Measurements from ENCODE around the gene UNK.

Gene UNK

GRCh38 chr17:75763613-75764416 lies 20.8 kb upstream of the UNK start:
- no peak for TF ChIP-seq CTCF (IDR thresholded peaks at IDR 0.05; ENCODE audit: low read depth, low read length, missing control alignments)
- no peak overlapping the region for H3K27ac ChIP-seq
- no peaks in the 10 kb centered on the region for H3K36me3 ChIP-seq (replicated peaks)
- no peak for DNase-seq
- peak overlapping the region; percentile 61 for H3K4me3 ChIP-seq (ENCODE audit: low read depth, low read length)
- no peaks in the 10 kb centered on the region for H3K27me3 ChIP-seq (replicated peaks)
- in situ Hi-C loops (cut with HindIII; ENCODE audit: low pct_ligation_motif_present, low sequenced_read_pairs) = no loop called here

DNA sequence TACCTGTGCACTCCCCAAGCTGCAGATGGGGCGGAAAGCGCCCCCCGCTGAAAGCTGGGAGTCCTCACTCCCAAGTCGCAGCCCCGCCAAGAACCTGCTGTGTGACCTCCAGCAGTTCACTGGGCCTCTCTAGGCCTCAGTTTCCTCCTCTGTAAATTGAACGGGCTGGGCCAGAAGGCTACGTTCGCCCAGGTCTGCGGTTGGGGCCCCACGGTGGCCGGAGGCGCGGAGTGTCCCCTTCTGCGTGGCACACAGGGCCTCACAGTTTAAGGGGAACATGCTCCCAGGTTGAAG lies 20.2 kb upstream of the UNK start:
- H3K36me3 ChIP-seq (replicated peaks) = no peaks in the 10 kb centered on the region
- no peak for TF ChIP-seq CTCF (IDR thresholded peaks at IDR 0.05; ENCODE audit: low read depth, low read length, missing control alignments)
- in situ Hi-C loops (cut with HindIII; ENCODE audit: low pct_ligation_motif_present, low sequenced_read_pairs) = no loop called here
- H3K27me3 ChIP-seq (replicated peaks) = no peaks in the 10 kb centered on the region
- H3K27ac ChIP-seq = no peak overlapping the region
- H3K4me3 ChIP-seq (ENCODE audit: low read depth, low read length) = peak overlapping the region; percentile 61
- no peak for DNase-seq

DNA sequence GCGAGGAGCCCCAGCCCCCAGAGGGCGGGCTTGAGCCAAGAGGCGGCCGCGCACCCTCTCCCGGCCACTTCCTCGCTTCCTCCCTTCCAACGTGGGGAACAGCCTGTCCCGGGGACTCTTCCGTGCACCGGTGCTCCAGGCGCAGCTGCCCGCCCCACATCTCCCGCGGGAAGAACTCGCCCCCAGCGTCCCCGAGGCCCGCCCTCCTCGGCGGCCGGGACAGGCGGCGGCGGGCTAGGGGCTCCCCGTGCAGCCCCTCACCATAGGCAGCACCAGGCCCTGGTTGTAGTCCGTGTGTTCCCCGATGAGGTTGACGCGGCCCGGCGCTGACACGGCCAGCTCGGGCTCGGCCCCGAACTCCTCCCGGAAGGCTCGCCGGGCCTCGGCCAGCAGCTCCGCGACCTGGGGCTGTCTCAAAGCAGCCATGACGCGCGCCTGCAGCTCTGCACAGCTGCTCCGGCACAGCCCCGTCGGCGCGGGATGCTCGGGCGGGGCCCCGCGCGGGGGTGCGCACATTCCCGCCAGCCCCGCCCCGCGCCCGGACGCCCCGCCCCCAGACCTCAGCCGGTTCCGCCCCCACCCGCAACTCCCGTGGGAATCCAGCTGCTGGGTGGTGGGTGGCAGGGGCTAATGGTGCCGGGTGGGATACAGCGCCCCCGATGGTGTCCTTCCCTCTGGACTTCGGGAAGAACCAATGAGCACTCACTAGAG lies 19.7 kb upstream of the UNK start, which contains the start of gene GALK1:
Gene GALK1, minus strand, starts transcription at position 482 of the 711 bp plus-strand sequence. Its CDS starts 56 bp downstream, at position 426.
- Histone ChIP-seq H3K36me3 (replicated peaks) (no peaks in the 10 kb centered on the region), H3K27ac (no peak within 1 kb of the TSS), H3K27me3 (replicated peaks) (no peaks in the 10 kb centered on the region), H3K4me3 (ENCODE audit: low read depth, low read length) (peak within 1 kb of the TSS; percentile 61)
- DNase-seq = peak; percentile 25
- in situ Hi-C loops (cut with HindIII; ENCODE audit: low pct_ligation_motif_present, low sequenced_read_pairs) = no loop called here
- peak; percentile 78 for TF ChIP-seq CTCF (IDR thresholded peaks at IDR 0.05; ENCODE audit: low read depth, low read length, missing control alignments)

GRCh38 chr17:75765981-75766380 lies 18.6 kb upstream of the UNK start:
- DNase-seq = no peak
- in situ Hi-C loops (cut with HindIII; ENCODE audit: low pct_ligation_motif_present, low sequenced_read_pairs) = no loop called here
- no peak overlapping the region for H3K4me3 ChIP-seq (ENCODE audit: low read depth, low read length)
- H3K27ac ChIP-seq = no peak overlapping the region
- H3K36me3 ChIP-seq (replicated peaks) = no peaks in the 10 kb centered on the region
- TF ChIP-seq CTCF (IDR thresholded peaks at IDR 0.05; ENCODE audit: low read depth, low read length, missing control alignments) = no peak
- no peaks in the 10 kb centered on the region for H3K27me3 ChIP-seq (replicated peaks)

DNA sequence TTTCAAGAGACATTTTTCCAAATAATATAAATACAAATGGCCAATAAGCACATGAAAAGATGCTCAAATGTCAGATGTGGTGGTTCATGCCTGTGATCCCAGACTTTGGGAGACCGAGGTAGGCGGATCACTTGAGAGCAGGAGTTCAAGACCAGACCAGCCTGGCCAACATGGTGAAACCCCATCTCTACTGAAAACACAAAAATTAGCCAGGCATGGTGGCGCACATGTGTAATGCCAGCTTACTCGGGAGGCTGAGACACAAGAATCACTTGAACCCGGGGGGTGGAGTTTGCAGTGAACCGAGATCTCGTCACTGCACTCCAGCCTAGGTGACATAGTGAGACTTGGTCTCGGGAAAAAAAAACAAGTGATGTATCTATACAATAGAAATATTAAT lies 16.7 kb upstream of the UNK start:
- in situ Hi-C loops (cut with HindIII; ENCODE audit: low pct_ligation_motif_present, low sequenced_read_pairs) = no loop called here
- H3K27ac ChIP-seq = no peak overlapping the region
- no peak overlapping the region for H3K4me3 ChIP-seq (ENCODE audit: low read depth, low read length)
- DNase-seq = no peak
- no peak for TF ChIP-seq CTCF (IDR thresholded peaks at IDR 0.05; ENCODE audit: low read depth, low read length, missing control alignments)
- H3K36me3 ChIP-seq (replicated peaks) = no peaks in the 10 kb centered on the region
- no peaks in the 10 kb centered on the region for H3K27me3 ChIP-seq (replicated peaks)
